ENCODE measurements around the gene UMODL1.

The UMODL1 gene

DNA sequence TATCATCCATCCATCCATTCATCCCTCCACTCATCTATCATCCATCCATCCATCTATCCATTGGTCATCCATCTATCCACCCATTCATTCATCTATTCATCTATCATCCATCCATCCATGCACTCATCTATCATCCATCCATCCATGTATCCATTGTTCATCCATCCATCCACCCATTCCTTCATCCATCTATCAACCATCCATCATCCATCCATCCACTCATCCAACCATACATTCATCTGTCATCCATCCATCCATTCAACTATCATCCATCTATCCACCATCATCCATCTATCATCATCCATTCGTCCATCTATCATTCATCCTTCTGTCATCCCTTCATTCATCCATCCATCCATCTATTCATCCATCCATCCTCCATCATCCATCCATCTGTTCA is 61.1 kb downstream of the UMODL1 start:
- no peak for DNase-seq (ENCODE audit: low spot score)

DNA sequence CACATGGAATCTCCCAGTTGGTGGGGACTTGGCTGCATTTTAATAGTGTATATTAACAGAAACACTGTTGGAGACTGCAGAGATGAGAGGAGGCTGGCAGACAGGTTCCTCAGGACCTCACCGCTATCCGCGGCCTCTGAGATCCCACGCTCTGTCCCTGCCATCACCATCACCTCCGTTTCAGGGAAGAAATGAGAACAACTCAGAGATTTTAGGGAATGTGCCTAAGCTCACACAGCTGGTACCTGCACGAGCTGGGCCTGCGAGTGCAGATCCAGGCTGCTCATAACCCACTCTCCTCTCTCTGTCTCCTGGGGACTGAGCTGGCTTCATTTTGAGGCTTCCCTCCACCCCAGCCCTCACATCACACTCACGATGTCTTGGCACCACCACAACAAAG is 62.0 kb downstream of the UMODL1 start:
- DNase-seq (ENCODE audit: low spot score) = no peak

DNA sequence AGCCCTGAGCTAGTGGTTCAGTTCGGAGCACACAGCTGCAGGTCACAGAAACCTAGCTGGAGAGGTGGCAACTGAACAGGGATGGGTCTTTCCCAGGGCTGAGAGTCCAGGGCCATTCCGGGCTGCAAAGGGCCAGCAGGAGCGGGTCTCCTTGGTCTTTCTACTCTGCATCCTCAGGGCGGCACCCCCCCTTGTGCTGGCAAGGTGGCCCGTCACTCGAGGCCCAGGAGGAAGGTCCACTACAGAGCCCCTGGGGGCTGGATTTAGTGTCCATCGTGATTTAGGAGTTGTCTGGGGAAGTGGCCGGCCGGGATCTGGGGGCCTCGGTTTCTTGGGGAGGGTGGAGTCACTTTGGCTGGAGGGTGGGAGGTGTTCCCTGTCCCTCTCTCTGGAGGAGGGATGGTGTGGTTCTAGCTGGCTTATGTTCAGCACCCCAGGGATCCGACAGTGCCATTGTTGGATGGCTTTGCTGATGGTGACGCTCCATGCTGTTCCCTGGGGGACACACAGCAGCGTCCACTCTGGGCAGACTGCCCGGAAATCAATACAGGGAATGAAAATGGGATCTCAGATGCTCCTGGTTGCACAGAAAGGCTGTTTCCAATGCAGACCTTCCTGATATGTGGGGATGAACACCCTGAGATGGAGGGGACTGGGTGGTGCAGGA is 64.4 kb downstream of the UMODL1 start:
- no peak for DNase-seq (ENCODE audit: low spot score)

DNA sequence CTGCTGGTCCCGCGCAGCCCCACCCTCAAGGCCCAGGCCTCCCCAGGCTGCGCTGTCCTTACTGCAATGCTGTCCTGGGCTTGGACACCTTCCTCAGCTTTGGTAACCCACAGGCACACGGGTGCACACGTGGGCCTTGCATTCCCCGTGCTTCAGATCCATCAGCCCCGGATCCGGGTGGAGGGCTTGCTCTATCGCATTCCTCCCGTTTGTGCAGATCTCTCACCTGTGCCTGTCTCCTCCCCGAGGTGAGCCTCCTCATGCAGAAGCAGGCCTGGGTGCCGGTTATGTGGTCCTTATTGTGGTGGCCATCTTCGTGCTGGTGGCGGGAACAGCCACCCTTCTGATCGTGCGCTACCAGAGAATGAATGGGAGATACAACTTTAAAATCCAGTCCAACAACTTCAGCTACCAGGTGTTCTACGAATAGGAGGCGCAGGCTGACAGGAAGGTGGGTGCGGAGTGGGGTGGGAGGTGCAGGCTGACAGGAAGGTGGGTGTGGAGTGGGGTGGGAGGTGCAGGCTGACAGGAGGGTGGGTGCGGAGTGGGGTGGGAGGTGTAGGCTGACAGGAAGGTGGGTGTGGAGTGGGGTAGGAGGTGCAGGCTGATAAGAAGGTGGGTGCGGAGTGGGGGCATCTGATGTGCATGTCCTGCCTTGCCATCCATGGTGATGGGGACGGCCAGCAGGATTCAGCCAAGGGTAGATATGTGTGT is 66.2 kb downstream of the UMODL1 start:
- DNase-seq (ENCODE audit: low spot score) = no peak

DNA sequence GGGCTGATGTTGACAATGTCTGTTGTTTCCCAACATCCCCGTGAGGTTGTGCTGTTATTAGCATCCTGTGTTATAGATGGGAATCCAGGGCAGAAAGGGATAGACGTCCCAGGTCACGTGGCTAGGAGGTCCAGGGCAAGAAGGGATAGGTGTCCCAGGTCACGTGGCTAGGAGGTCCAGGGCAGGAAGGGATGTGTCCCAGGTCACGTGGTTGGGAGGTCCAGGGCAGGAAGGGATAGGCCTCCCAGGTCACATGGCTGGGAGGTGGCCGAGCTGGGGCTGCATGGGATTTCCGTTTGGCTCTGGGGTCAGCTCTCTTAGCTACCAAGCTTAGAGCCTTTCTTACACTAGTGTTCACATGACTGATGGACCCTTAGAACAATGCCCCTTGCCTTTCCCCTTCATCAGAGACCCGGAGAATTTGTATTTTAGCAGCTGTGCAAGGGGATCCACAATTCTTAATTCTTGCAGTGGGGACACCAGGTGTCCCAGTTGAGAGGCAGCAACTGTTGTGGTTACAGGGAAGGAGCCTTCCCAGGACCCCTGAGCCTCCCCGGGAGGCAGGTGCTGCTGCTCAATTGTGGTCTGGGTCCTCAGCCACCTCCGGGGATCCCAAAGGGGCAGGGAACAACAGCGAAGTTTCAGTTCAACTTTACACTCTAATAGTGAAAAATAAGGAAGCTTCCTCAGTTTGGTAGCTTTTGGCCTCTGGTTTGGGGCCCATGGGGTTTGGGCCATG is 69.2 kb downstream of the UMODL1 start:
- DNase-seq (ENCODE audit: low spot score) = no peak

DNA sequence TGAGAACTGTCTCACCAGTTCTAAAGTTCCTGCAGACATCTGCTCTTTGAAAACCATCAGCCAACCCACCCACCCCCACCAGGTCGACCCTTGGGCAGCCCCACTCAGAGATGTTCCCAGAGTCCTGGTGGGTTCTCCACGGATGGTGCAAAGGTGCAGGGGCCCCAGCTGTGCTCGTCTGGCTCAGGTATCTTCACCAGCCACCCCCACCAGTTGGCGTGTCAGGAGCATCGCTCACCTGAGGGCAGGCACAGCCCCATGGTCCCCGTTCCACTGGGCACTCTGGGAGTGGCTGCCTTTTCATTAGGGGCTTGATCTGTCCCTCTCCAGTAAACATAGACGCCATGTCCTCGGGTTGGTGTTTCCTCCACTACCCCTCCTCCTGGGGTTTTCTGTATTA is 70.5 kb downstream of the UMODL1 start:
- no peak for DNase-seq (ENCODE audit: low spot score)

DNA sequence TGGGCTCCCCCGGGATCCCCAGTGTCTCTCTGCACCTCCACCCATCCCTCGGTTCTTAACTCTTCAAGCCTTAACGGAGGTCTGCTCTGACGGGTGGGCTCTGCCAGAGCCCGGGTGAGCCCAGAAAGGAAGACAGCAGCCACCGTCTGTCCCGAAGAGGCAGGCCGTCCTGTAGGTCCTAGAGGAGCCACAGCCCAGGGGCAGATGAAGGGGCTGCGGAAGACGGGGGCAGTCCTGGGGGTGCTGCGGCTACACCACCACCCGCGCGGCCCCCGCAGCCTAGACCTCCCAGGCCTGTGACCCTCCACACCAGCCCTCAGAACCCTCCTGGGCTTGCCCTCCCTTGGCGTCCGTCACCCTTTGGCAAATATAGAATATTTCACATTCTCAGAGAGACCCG is 71.0 kb downstream of the UMODL1 start:
- DNase-seq (ENCODE audit: low spot score) = no peak

DNA sequence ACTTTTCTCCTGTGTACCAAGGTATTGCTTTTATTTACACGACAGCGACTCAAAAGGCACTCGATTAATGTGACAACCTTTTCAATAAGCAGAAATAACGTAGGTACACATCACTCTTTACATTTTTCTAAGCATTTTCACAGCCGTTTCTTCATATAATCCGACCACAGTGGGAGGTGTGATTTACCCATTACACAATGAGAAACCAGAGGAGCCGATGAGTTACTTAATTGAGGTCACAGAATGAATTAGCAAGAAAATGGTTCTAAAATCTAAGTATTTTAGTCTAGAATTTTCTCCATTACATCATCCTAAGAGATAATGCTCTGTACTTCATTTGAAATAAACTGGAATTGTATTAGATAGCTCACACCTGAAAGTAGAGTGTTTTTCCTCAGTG is 71.5 kb downstream of the UMODL1 start:
- DNase-seq (ENCODE audit: low spot score) = no peak

DNA sequence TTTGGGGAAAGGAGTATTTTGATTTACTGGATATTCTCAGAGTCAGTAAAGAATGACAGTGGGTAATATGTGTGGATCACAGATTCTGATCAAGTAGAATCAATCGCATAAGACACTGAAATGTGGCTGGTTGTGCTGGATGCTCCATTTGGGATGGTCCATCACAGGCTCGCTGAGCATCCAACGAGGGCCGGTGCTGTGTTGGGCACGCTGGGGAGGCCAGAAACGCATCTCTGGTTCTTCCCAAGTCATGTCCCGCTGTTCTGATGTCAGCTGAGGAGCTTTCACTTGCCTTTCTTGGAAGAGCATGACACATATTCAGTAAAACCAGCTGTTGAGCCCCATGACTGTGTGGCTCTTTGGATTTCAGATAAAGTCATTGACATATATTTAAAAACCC is 72.0 kb downstream of the UMODL1 start:
- DNase-seq (ENCODE audit: low spot score) = no peak

DNA sequence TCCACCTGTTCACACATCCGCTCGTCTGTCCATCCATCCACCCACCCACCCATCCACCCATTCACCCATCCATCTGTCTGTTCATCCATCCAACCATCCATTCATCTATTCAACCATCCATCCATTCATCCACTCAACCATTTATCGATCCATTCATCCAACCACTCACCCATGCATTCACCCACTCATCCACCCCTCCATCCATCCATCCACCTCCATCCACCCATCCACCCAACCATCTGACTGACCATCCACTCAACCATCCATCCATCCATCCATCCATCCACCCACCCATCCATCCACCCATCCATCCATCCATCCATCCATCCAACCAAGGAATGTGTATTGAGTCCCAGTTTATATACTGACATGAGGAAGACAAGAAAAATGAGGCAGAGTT is 73.1 kb downstream of the UMODL1 start:
- no peak for DNase-seq (ENCODE audit: low spot score)

DNA sequence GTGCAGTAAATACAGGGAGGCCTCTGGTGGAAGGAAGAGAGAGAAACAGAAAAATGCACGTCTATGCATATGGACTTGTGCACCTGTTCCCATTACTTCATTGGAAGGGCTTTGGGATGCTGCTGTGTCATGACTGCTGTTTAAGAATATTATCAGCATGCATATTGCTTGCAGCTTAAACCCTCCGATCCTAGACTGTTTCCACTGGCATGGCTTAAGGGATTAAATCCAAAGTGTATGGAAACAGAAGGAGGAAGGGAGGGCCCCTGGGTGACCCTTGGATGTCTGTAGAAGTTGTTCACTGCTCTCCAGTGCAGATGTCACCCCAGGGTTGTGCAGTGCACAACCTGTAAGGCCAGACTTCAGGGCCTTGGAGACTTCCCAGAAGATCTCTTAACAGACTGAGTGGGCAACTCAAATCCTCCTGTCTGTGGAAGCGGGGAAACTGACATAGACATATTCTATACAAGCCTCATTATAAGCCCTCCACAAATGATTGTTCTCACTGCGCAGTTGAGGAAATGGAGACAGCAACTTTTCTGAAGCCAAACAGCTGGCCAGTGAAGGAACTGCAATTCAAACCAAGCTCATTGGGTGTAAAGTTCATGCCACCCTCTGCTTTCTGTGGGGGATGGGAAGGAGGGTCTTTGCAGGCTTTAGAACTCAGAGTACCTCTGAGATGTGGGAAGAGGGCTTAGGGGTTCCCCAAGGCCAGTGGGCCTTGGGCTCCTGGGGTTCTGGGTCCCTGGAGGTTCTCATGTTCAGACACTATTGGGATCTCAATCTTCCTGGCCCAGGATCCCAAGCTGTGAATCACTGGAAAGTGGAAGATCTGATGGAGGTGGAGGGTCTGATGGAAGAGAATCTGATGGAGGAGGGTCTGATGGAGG is 73.8 kb downstream of the UMODL1 start:
- DNase-seq (ENCODE audit: low spot score) = no peak

DNA sequence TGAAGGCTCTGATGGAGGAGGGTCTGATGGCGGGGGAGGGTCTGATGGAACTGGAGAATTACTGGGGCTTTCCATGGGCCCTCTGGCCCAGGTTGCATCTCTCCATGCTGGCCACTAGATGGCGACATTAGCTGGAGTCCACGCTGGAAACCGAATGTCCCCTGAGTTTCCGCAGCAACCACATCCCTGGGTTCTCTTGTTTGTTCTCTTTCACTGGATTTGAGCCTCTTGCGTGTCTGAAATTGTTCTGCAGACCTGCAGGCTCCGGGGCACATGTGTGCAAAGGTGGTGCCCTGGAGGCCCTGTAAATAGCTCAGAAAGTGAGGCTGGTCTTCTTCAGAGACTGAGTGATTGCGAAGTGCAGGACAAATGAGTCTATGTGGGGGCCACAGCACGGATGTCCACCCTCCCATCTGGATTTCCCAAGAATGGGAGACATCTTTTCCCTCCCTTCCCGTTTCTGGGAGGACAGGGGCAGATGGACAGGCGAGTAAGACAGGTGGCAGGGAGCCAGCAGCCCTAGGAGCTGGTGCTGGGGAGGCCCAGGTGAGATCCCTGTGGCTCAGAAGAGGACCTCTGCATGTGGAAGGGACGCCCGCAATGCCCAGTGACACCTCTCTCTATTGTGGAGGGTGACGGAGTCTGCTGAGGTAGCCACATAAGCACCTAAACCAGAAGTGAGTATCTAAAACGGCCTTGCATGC is 74.6 kb downstream of the UMODL1 start:
- peak; percentile 75 for DNase-seq (ENCODE audit: low spot score)

DNA sequence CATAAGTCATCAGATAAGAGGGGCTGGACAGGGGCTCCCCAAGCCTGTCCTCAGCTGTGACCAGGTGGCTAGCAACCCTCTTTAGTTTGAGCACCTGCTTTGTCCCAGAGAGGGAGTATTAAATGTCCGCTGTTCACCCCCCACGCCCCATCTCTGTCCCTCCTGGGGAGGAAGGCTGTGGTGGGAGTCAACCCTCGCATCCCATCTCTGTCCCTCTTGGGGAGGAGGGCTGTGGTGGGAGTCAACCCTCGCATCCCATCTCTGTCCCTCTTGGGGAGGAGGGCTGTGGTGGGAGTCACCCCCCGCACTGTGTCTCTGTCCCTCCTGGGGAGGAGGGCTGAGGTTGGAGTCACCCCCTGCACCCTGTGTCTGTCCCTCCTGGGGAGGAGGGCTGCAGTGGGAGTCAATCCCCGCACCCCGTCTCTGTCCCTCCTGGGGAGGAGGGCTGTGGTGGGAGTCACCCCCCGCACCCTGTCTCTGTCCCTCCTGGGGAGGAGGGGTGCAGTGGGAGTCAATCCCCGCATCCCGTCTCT is 75.2 kb downstream of the UMODL1 start:
- DNase-seq (ENCODE audit: low spot score) = peak; percentile 46

DNA sequence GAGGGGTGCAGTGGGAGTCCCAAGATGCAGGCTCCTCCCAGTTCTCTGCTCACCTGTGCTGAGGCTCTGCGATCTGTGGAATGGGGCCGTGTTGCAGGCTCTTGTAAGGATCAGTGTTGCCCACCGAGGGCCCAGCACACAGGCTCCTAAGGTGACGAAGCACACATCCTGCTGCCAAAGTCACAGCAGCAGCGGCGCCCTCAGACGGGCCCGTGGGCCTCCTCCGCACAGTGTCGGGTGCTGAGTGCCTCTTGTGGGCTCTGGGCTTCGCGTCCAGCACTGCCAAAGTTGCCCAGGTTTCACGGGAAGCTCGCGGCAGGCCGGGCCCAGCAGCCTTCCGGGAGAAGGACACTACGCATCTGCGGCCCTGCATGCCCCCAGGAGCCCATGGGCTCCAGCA is 75.7 kb downstream of the UMODL1 start:
- peak; percentile 53 for DNase-seq (ENCODE audit: low spot score)

DNA sequence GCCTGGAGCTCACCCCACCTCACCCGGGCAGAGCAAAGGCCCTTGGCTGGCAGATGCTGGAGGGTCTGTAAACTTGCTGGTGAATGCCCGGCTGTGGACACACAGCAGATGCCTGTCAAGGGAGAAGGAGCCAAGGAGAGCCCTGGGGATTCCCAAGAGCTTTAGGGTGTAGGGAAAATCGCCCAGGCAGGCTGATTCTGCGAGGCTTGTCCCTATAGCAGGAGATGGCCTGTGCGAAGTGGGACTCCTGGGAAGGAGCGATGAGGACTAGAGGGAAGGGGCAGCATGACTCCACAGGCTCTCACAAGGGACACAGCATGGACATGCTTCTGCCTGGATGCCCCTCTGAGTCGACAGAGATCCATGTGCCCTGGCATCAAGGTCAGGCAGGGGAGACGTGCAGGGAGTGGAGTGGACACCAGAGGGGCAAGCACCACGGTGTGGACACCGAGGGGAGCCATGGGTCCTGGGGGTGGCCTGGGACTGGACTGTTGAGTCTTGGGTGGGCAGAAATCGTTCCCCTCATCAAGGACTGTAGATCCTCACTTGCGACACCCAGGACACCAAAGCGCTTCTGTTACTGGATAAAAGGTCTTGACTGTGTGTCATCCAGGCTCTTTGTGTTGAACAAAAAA is 76.4 kb downstream of the UMODL1 start:
- DNase-seq (ENCODE audit: low spot score) = peak; percentile 64

DNA sequence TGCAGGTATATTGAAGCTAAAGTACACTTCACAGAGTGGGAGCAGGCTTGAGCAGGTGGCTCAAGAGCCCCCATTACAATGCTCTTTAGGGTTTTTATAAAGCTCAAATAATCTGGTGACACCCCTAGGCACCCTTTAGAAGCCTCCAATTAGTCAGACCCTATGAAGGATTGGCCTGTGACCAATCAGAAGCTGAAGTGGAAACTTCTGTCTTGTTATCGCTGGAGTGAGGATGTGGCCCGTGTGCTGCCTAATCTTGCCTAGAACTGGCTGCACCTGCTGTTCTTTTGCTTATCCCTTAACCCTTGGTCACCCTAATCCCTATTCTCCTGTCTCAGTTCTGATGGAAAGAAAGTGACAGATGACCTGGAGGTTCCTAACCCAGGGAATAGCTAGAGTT is 77.0 kb downstream of the UMODL1 start:
- DNase-seq (ENCODE audit: low spot score) = no peak

DNA sequence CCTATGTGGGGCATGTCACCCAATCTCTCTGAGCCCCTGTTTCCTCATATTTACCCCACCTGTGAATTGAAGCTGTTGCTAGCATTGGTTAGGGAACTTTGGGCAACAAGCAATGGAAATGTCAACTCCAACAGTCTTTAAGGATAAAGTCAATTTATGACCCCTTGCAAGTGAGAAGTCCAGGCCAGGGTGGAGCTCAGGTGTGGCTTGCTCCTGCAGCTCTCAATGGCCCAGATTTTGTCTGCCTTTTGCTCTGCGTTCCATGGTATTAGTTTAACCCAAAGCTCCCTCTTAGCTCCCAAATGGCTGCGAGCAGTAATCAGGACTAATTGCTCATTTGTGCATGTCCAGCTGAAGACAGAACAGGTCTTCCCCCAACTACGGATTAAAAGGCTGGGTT is 77.5 kb downstream of the UMODL1 start:
- DNase-seq (ENCODE audit: low spot score) = no peak

DNA sequence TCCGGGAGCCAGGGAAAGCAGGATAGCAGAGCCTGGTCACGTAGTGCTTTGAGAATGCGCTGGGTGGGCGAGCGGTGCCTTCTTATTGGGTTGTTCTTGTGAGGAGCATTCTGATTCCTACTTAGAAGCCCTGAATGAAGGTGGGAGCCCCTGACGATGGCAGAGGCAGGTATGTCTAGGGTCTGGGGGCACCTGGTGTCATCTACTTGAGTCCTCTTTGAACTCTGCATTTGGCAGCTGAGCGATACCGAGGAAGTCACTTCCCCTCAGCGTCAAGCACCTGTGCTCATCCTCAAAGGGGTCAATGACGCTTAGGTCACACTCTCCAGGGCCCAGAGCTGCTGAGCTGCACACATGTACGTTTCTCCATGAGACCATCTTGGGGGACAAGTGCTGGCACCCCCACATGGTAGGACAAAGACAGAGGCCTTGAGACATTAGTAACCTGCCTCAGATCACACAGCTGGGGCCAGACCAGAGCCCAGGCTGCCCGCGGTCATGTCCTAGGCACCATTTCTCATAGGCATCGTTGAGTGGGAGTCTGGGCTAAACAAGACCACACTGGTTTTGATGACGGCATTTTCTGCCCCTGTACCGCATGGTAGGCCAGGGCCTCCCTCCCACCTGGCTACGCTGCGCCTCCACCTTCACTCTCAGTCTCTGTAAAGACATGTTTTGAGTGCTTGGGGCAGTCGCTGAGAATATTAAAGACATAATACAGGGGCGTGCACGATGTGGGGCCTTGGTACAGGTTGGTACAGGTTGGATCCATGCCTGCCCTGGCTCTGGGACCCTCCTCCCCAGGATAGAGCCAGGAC is 78.7 kb downstream of the UMODL1 start:
- peak; percentile 50 for DNase-seq (ENCODE audit: low spot score)

DNA sequence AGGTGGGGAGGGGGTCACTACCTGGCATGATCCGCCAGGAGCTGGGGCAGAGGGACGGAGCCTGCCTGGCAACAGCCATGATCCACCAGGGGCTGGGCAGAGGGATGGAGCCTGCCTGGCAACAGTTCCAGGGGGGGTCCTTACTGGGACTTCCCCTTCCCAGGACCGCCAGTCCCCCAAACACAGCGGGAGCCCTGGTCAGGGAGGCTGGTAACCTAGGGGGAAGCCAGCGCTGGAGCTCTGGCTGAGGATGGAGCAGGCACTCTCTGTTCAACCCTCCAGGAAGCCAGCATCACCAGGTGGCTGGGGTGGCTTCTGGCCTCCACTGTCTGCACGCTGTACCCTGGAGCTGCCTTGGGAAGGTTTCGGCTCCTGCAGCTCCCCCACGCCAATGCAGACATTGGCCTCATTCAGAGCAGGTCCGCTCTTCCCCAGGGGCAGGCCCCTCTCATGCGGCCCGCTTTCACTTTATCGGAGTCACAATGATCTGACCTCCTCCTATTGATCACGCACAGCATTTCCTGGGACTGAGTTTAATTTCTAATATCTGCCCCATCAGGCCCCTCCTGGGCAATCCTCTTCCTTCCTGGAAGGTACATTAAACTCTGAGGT is 79.5 kb downstream of the UMODL1 start:
- peak; percentile 58 for DNase-seq (ENCODE audit: low spot score)
